Upper lobe of left lung (tissue), 6 donors: ENCODE data around the gene MRM1. TPM values are rescaled to one million over a fixed set of nuclear protein-coding genes. Genes with fewer than 3 reads are reported as not detected.

Experiments
- ATAC-seq, 2 donors: fragments of 200-7000 bp; cut with Tn5 transposase; one replicate each; pipeline ENCODE4 v1.9.1; 2022; ENCODE audit warnings: mild to moderate bottlenecking in 2 of 2, moderate library complexity in 2 of 2; ENCODE audit not compliant: low FRiP score in 2 of 2
- DNase-seq, 2 donors: peaks; one replicate each; pipeline ENCODE4 v3.0.0-alpha.2; 2019 to 2020
- H3K27ac ChIP-seq, 4 donors: fragments of 200-600 bp; sonication (generic); one replicate each; pipeline ENCODE4 v1.5.1; 2016 to 2019
- H3K27me3 ChIP-seq, 4 donors: fragments of 200-600 bp; sonication (generic); one replicate each; pipeline ENCODE4 v1.5.1; 2017 to 2019
- H3K36me3 ChIP-seq, 4 donors: fragments of 200-600 bp; sonication (generic); one replicate each; pipeline ENCODE4 v1.5.1; 2016 to 2019
- H3K4me1 ChIP-seq, 4 donors: fragments of 200-600 bp; sonication (generic); one replicate each; pipeline ENCODE4 v1.5.1; 2018 to 2019
- H3K4me3 ChIP-seq, 4 donors: fragments of 200-600 bp; sonication (generic); one replicate each; pipeline ENCODE4 v1.5.1; 2017 to 2019; ENCODE audit warnings: mild to moderate bottlenecking in 2 of 4, moderate library complexity in 1 of 4
- H3K9me3 ChIP-seq, 4 donors: fragments of 200-600 bp; sonication (generic); one replicate each; pipeline ENCODE4 v1.5.1; 2018 to 2019
- CTCF ChIP-seq, 6 experiments: fragments of 450-650 bp in 4 of 6; fragments of 200-600 bp in 2 of 6; sonication (generic) in 2 of 6; IDR thresholded peaks; one replicate each; pipeline ENCODE4 v1.5.1; 2016 to 2019; ENCODE audit warnings: antibody characterized with exemption in 6 of 6
- EP300 ChIP-seq, 4 donors: sonication (generic); formaldehyde crosslinking; IDR thresholded peaks; one replicate each; pipeline ENCODE4 v1.5.1; 2017; ENCODE audit warnings: antibody characterized with exemption in 4 of 4, control low read depth in 2 of 4
- POLR2A ChIP-seq, 4 donors: fragments of 450-650 bp; IDR thresholded peaks; one replicate each; pipeline ENCODE4 v1.5.1; 2016 to 2017; ENCODE audit warnings: antibody characterized with exemption in 4 of 4, mild to moderate bottlenecking in 2 of 4
- POLR2AphosphoS5 ChIP-seq, 2 donors: sonication (generic); formaldehyde crosslinking; IDR thresholded peaks; one replicate each; pipeline ENCODE4 v1.5.1; 2017; ENCODE audit warnings: antibody characterized with exemption in 2 of 2
- WGBS, 2 donors: methylation state at CpG; one replicate each; pipeline ENCODE4 v1.1.5; 2017 to 2018; 5-methylcytosine and 5-hydroxymethylcytosine counted together
- total RNA-seq, 6 donors: library from RNA; depleted of rRNA in 4 of 6; stranded (reverse); fragments of >200 nt in 4 of 6; gene quantifications; one replicate each; pipeline versions ENCODE4 v1.1.0 to v1.2.1, GENCODE V29; 2016 to 2021
- donor health status: DM: no; HTN: no; CAD: no; lungs with moderate emphysema.
- donor health status: DM: no; HTN: yes; CAD: no; lungs with severe emphysema.

Gene MRM1
- total RNA-seq, 6 donors from 2014 or later, result 3.1 to 9.4 (median 8.1) TPM

GRCh38 chr17:36616061-36617029, 15.0 kb downstream of the MRM1 start:
- 78 to 83% methylated on average over 16 of the region's 16 CpGs for WGBS, 2 donors
- no peaks in the 10 kb centered on the region for H3K9me3 ChIP-seq
- H3K4me3 ChIP-seq, result no peak overlapping the region
- no peaks in the 10 kb centered on the region for H3K36me3 ChIP-seq
- H3K4me1 ChIP-seq, result no peaks in the 10 kb centered on the region
- no peak for ATAC-seq
- TF ChIP-seq CTCF (IDR thresholded peaks at IDR 0.05) (no peak), POLR2AphosphoS5 (IDR thresholded peaks at IDR 0.05) (no peak), EP300 (IDR thresholded peaks at IDR 0.05) (no peak), POLR2A (IDR thresholded peaks at IDR 0.05) (no peak)
- no peak for DNase-seq
- H3K27ac ChIP-seq, result no peak overlapping the region
- no peaks in the 10 kb centered on the region for H3K27me3 ChIP-seq

GRCh38 chr17:36617773-36618172, 16.4 kb downstream of the MRM1 start:
- DNase-seq, result no peak
- TF ChIP-seq EP300 (IDR thresholded peaks at IDR 0.05) (no peak), POLR2A (IDR thresholded peaks at IDR 0.05) (no peak), CTCF (IDR thresholded peaks at IDR 0.05) (no peak), POLR2AphosphoS5 (IDR thresholded peaks at IDR 0.05) (no peak)
- Histone ChIP-seq H3K36me3 (no peaks in the 10 kb centered on the region), H3K9me3 (no peaks in the 10 kb centered on the region), H3K4me3 (no peak overlapping the region), H3K27ac (no peak overlapping the region), H3K27me3 (no peaks in the 10 kb centered on the region), H3K4me1 (no peaks in the 10 kb centered on the region)
- 83 to 91% methylated on average over 7 of the region's 7 CpGs for WGBS, 2 donors
- no peak for ATAC-seq

DNA sequence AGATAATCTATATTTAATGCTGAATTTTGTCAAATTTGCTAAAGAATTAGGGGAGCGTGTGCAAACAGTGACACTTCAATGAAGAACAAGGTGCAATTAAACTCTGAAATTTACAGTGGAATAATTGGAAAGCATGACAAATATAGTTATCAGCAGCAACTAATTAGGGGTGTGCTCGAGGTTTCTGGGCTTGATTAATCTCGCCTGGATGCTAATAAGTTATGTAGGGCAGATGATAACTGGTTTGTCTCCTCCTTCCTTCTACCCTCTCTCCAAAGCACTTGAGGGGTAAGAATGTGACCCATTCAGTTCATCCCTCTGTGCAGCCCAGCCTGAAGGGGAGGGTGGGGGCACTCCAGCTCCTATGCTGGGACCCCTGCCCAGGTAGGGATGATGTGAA, 21.9 kb downstream of the MRM1 start:
- H3K27ac ChIP-seq, result no peak overlapping the region
- H3K9me3 ChIP-seq, result no peaks in the 10 kb centered on the region
- 88 to 91% methylated on average over 3 of the region's 3 CpGs for WGBS, 2 donors
- no peak overlapping the region for H3K4me3 ChIP-seq
- DNase-seq (no peak), ATAC-seq (no peak)
- no peaks in the 10 kb centered on the region for H3K27me3 ChIP-seq
- H3K36me3 ChIP-seq, result no peaks in the 10 kb centered on the region
- no peak for TF ChIP-seq POLR2A (IDR thresholded peaks at IDR 0.05)
- no peak for TF ChIP-seq CTCF (IDR thresholded peaks at IDR 0.05)
- no peak for TF ChIP-seq POLR2AphosphoS5 (IDR thresholded peaks at IDR 0.05)
- no peak for TF ChIP-seq EP300 (IDR thresholded peaks at IDR 0.05)
- H3K4me1 ChIP-seq, result peaks cover 0 to 8% (median 0%) of the 10 kb centered on the region in 4 donors

DNA sequence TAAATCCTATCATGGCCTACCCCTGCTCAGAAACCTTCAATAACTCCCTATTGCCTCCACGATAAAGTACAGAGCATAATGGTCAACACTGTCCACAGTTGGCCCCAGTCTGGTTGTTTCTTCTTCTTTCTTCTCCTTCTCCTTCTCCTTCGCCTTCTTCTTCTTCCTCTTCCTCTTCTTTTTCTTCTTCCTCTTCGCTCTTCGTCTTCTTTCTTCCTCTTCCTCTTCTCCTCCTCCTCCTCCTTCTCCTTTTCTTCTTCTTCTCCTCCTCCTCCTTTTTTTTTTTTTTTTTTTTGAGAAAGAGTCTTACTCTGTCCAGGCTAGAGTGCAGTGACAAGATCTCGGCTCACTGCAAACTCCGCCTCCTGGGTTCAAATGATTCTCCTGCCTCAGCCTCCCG, 23.8 kb downstream of the MRM1 start:
- WGBS, 2 donors, result 80 to 83% methylated on average over 7 of the region's 7 CpGs
- DNase-seq (no peak), ATAC-seq (no peak)
- H3K4me3 ChIP-seq, result no peak overlapping the region
- no peaks in the 10 kb centered on the region for H3K9me3 ChIP-seq
- H3K36me3 ChIP-seq, result no peaks in the 10 kb centered on the region
- H3K4me1 ChIP-seq, result peaks cover 0 to 8% (median 0%) of the 10 kb centered on the region in 4 donors
- TF ChIP-seq POLR2AphosphoS5 (IDR thresholded peaks at IDR 0.05) (no peak), POLR2A (IDR thresholded peaks at IDR 0.05) (no peak), CTCF (IDR thresholded peaks at IDR 0.05) (no peak), EP300 (IDR thresholded peaks at IDR 0.05) (no peak)
- no peak overlapping the region for H3K27ac ChIP-seq
- no peaks in the 10 kb centered on the region for H3K27me3 ChIP-seq
